Measurements from ENCODE around the gene CDYL2.
"Not testable (repeated sequence)": the region's sequence is repeated elsewhere in the genome, so short reads cannot be mapped to it uniquely, and the experiment has no call there.

CDYL2 gene

GRCh38 chr16:80744856-80745255, 59.5 kb downstream of the CDYL2 start:
- DNase-seq (ENCODE audit: low read depth) = no peak

DNA sequence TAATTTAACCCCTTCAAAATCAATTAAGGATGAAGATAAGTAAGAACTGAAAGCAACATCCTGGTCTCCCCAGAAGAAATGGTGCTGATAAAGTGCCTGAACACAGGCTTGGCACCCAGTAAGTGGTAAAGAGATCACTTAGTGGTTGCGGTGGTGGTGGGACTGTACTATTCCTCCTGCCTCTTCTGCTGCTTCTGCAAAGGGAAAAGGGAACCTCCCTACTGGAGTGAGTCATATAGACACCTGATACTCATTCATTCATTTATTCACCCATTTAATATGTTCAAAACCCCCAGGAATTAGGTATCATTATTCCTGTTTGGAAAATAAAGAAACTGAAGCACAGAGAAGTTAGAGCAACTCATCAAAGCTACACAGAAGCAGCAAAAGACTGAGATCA, 60.6 kb downstream of the CDYL2 start:
- no peak for DNase-seq (ENCODE audit: low read depth)

DNA sequence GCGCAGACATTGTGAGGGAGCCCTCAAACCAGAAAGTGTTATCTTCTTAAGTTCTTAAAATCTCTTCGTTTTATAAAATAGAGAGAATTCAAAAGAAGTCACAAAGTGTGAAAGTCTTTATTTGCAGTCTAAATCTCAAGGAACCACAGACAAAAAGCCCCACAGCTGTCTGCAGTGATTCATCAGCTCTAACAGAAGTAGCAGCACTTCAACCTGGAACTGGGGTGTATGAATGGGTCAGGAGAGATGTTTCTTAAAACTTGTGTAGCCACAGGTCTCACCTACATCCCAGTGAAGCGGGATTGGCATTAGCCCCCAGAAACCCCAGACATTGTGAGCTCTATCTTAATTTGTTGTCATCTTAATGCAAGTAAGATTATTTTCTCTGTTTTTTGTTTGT, 61.1 kb downstream of the CDYL2 start:
- no peak for DNase-seq (ENCODE audit: low read depth)

DNA sequence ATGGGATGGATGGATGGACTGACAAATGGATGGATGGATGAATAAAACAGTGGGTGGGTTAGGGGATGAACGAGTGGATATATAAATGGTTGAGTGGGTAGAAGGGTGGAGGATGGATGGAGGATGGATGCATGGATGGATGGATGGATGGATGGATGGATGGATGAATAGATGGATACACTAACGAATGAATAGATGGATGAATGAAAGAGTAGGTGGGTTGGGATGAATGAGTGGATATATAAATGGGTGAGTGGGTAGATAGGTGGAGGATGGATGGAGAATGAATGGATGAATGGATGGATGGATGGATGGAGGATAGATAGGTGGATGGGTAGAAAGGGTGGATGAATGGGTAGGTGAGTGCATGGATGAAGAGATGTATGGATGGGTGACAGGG, 62.1 kb downstream of the CDYL2 start:
- DNase-seq (ENCODE audit: low read depth) = no peak

DNA sequence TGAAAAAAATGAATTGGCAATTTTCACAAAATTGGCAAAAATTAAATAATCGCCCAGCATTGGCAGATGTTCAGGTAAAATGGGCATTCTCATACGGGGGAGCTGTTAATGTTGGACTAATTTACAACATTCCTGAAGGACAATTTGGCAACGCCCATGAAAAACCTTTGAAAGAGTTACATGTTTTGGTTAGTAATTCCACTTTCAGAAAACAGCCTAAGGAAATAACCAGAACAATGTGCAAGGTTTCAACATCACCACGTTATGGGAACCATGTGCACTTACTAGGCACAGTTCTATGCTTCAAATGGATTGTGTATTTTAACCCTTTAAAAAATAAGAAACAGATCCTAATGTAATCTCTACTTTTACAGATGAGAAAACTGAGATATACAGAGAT, 62.7 kb downstream of the CDYL2 start:
- no peak for DNase-seq (ENCODE audit: low read depth)

DNA sequence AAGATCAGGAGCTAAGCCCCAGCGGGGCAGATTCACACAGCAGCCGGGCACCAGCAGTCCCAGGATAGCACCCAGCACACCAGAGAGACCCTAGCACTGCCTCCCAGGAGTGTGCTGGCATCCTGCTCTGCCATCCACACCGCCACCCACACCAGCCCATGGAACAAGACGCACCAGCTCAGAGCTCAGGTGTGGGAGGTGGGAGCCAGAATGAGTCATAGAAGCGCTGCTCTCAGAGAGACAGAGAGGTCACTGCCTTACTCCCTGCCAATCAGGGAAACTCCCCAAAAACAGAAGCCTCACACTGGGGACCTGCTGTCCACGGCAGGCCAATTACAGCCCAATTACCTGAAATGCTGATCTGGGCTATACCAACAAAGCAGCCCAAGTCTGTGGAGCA, 64.9 kb downstream of the CDYL2 start:
- DNase-seq (ENCODE audit: low read depth) = no peak

- no peak for DNase-seq (ENCODE audit: low read depth)
Measured at GRCh38 chr16:80738521-80738920, 65.9 kb downstream of the CDYL2 start.

DNA sequence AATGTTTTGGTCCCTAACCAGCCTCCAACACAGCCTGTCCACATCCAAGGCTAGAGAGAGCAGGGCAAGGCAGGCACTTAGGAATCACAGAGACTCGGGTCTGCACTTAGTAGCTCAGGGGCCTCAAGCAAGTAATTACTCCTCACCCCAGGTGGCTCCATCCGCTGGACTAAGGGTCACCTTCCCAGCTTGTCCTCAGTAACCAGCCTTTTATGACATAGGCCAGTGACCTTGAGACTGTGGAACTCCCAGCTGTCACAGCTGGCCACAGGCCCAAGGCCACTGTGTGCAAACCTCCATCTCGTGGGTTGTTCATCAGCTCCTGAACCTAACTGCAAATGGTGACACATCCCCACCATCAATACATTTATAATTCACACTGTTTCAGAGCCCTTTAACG, 68.6 kb downstream of the CDYL2 start:
- DNase-seq (ENCODE audit: low read depth) = no peak

GRCh38 chr16:80733407-80733806, 71.0 kb downstream of the CDYL2 start:
- no peak for DNase-seq (ENCODE audit: low read depth)

- no peak for DNase-seq (ENCODE audit: low read depth)
Measured at GRCh38 chr16:80731915-80732314, 72.5 kb downstream of the CDYL2 start.

DNA sequence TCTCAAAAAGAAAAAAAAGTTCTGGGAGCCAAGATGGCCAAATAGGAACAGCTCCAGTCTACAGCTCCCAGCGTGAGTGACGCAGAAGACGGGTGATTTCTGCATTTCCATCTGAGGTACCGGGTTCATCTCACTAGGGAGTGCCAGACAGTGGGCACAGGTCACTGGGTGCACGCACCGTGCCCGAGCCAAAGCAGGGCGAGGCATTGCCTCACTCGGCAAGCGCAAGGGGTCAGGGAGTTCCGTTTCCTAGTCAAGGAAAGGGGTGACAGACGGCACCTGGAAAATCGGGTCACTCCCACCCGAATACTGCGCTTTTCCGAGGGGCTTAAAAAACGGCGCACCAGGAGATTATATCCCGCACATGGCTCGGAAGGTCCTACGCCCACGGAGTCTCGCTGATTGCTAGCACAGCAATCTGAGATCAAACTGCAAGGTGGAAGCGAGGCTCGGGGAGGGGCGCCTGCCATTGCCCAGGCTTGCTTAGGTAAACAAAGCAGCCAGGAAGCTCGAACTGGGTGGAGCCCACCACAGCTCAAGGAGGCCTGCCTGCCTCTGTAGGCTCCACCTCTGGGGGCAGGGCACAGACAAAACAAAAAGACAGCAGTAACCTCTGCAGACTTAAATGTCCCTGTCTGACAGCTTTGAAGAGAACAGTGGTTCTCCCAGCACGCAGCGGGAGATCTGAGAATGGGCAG, 77.2 kb downstream of the CDYL2 start:
- DNase-seq (ENCODE audit: low read depth) = not testable (repeated sequence)

GRCh38 chr16:80725566-80726162, 78.7 kb downstream of the CDYL2 start:
- DNase-seq (ENCODE audit: low read depth) = no peak

- DNase-seq (ENCODE audit: low read depth) = no peak
Measured at GRCh38 chr16:80723981-80724380, 80.4 kb downstream of the CDYL2 start.

DNA sequence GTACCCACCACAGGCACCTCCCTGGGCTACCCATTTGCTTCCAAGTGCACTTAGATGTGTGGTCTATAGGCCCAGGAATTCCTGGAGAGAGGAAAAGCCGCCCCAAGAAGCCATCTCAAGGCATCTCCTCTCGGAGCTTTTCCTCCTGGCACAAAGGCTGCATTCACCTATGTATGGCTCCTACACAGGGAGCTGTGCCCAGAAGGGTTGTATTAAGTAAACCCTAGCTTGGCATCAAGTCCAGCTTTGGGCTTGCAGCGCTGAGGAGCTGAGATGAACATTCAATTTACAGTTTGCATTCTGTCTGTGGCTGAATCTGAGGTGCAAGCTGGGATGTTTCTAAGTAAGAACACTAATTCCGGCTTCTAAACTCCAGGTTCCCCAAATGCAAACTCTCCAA, 81.3 kb downstream of the CDYL2 start:
- DNase-seq (ENCODE audit: low read depth) = no peak

- DNase-seq (ENCODE audit: low read depth) = no peak
Measured at GRCh38 chr16:80720804-80721371, 83.5 kb downstream of the CDYL2 start.

DNA sequence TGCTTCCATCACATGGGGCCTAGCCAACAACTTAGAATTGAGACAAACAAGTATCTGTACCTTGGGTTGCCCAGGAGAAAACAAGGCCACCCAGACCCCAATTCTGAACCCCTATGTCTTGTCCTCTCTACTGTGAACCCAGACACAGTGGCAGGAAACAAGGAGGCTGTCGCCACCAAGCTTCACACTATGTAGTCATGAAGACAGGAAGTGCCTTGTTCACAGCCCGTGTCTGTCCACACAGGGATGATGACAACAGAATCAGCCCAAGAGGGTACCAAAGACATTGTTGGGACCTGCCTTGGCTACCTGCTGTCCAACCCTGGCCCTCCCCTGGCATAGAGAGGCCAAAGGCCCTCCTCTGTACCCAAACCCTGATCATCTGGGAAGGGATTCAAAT, 84.8 kb downstream of the CDYL2 start:
- no peak for DNase-seq (ENCODE audit: low read depth)

DNA sequence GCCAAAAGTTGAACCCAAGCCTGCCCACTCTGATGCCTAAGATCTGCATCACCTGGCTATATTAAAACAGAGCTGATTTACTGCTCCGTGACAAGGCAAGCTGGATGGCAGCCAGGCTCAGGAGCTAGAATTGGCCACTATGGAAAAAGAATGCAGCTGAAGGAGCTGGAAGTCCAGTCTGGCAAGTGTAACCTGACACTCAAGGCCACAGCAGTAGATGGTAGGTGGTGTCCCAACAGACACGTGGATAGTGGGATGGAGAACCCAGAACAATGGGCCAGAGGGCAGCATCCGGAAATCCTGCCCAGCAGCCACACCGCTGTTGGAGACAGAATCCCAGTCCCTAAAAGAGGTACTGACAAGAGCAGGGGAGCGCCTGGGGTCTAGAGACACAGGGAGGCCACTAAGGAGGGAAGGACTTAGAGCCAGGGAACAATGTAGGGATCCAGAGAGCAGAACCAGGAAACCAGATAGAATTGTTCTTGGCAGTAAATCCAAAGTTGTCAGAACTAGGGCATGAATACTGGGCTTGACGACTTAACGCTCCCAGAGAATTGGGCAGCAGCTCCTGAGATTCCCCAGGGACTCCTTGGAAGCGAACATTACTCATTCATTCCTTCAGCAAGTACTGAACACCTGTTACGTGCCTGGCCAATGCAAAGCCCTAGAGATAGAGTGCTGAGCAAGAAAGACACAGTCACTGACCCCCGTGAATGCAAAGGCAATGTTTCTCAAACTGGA, 85.7 kb downstream of the CDYL2 start:
- no peak for DNase-seq (ENCODE audit: low read depth)

DNA sequence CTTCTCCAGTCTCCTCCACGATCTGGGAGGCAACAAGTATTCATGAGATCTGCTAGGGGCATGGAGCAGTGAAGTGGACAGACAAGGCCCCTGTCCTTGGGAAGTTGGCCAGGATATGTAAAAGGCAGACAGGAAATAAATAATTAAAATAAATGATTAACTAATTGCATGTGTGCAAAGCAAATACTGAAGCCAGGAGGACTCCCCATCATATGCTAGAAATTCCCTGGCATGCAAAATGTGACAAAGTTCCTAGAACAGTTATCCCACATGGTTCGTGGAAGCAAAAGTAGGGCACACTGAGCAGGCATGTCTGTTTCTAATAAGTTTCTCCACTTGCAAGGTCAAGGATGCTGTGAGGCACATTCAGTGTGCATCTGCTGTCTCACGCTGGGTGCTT, 86.8 kb downstream of the CDYL2 start:
- no peak for DNase-seq (ENCODE audit: low read depth)

DNA sequence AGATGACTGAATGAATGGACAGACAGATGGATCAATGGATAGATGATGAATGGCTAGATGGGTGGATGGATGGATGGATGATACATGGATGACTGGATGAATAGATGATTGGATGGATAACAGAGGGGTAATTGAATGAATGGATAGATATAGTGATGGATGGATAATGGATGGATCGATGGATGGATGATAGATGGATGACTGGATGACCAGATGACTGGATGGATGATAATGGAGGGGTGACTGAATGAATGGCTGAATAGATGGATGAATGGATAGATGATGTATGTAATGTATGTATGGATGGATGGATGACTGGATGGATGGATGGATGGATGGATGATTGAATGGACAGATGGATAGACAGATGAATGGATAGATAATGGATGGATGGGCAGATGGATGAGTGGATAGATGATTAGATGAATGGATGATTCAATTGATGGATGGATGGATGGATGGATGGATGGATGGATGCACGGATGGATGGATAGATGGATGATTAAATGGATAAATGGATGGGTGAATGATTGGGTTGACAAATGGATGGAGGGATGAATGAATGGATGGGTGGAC, 87.7 kb downstream of the CDYL2 start:
- DNase-seq (ENCODE audit: low read depth) = no peak

- DNase-seq (ENCODE audit: low read depth) = no peak
Measured at GRCh38 chr16:80711406-80711805, 93.0 kb downstream of the CDYL2 start.

GRCh38 chr16:80710918-80711317, 93.5 kb downstream of the CDYL2 start:
- no peak for DNase-seq (ENCODE audit: low read depth)

DNA sequence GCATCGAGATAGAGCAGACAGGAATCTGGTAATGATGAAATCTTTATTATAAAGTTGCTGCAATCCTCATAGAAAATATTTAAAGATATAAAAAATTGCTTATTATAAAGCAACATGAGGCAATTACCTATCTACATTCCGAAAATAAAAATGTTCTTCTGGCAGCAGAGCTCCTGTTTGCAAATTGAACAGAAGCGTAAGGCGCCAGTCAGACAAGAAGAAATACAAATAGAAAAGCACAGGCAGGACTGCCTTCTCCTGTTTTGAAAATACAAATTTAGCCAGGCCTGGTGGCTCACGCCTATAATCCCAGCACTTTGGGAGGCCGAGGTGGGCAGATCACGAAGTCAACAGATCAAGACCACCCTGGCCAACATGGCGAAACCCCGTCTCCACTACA, 95.6 kb downstream of the CDYL2 start:
- DNase-seq (ENCODE audit: low read depth) = no peak

DNA sequence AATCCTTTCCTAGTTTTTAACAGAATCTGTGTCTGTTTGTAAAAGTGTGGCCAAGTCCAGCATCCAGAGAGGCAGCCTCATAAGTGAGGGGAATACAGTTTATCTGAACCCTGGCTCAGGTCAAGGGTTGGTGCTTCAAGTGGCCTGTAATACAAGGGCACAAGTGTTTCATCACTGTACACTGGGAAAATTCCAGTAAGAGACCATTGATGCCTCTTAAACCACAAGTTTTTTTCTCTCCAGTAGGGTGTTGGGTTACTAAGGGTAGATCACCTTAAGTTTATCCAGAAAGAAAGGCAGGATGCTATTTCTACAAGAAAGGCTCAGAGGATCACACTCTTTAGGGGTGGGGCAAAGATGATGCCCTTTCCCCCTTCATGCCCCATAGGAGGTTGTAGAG, 96.7 kb downstream of the CDYL2 start:
- no peak for DNase-seq (ENCODE audit: low read depth)
